Measurements from ENCODE around the gene RNF214.

- TF ChIP-seq EP300 (IDR thresholded peaks at IDR 0.05) = no peak
- TF ChIP-seq CTCF (IDR thresholded peaks at IDR 0.05) = no peak
Measured at GRCh38 chr11:117195258-117195657, 37.2 kb upstream of the RNF214 start.
